Anterior cingulate cortex (tissue), 58 donors: ENCODE measurements around the gene TMC7.
"Not testable (repeated sequence)": the region's sequence is repeated elsewhere in the genome, so short reads cannot be mapped to it uniquely, and the experiment has no call there.

Experiments used
- DNase-seq, 58 donors: peaks; one replicate each; lab custom pipeline; 2025; lab: John Stamatoyannopoulos, UW

The TMC7 gene

GRCh38 chr16:18975109-18975508 lies 8.6 kb upstream of the TMC7 start:
- DNase-seq = peak in 1 of 58 donors; percentile 5

- DNase-seq = no peak
Observed at GRCh38 chr16:18979936-18980335, 3.8 kb upstream of the TMC7 start.

GRCh38 chr16:18984435-18985005 lies 786 bp downstream of the TMC7 start:
- peak in 8 of 58 donors; percentile 15 to 47 (median 30) for DNase-seq

GRCh38 chr16:18985256-18985655 lies 1.5 kb downstream of the TMC7 start:
- not testable (repeated sequence) for DNase-seq

GRCh38 chr16:18991731-18992130 lies 8.0 kb downstream of the TMC7 start:
- DNase-seq = not testable (repeated sequence)

GRCh38 chr16:18993531-18993930 lies 9.8 kb downstream of the TMC7 start:
- not testable (repeated sequence) for DNase-seq

- not testable (repeated sequence) for DNase-seq
Observed at GRCh38 chr16:18994181-18994580, 10.4 kb downstream of the TMC7 start.

GRCh38 chr16:18995406-18995805 lies 11.7 kb downstream of the TMC7 start:
- not testable (repeated sequence) for DNase-seq

- DNase-seq = not testable (repeated sequence)
Observed at GRCh38 chr16:18996536-18996935, 12.8 kb downstream of the TMC7 start.

GRCh38 chr16:18997001-18997400 lies 13.3 kb downstream of the TMC7 start:
- DNase-seq = not testable (repeated sequence)

- no peak for DNase-seq
Observed at GRCh38 chr16:18999045-18999393, 15.3 kb downstream of the TMC7 start.

GRCh38 chr16:19001788-19002187 lies 18.1 kb downstream of the TMC7 start:
- peak in 19 of 58 donors; percentile 2 to 65 (median 16) for DNase-seq

- DNase-seq = peak in 1 of 58 donors; percentile 3
Observed at GRCh38 chr16:19003935-19004334, 20.2 kb downstream of the TMC7 start.

- DNase-seq = peak in 56 of 58 donors; percentile 22 to 97 (median 80)
Observed at GRCh38 chr16:19005561-19006445, 22.1 kb downstream of the TMC7 start.

- DNase-seq = peak in 4 of 58 donors; percentile 9 to 54 (median 36)
Observed at GRCh38 chr16:19006446-19007315, 22.9 kb downstream of the TMC7 start.

GRCh38 chr16:19008245-19009169 lies 24.8 kb downstream of the TMC7 start:
- DNase-seq = peak in 4 of 58 donors; percentile 7 to 19 (median 14)

- no peak for DNase-seq
Observed at GRCh38 chr16:19011169-19011731, 27.5 kb downstream of the TMC7 start.

- DNase-seq = peak in 6 of 58 donors; percentile 6 to 22 (median 10)
Observed at GRCh38 chr16:19014461-19014860, 30.7 kb downstream of the TMC7 start.

GRCh38 chr16:19017179-19017578 lies 33.4 kb downstream of the TMC7 start:
- DNase-seq = no peak
